Fibroblast of lung (primary cell): ENCODE measurements around the gene DAPK1. TPM values are rescaled to one million over a fixed set of nuclear protein-coding genes. Genes with fewer than 3 reads are reported as not detected.

Experiments
- DNase-seq, 2 donors: peaks; one replicate each; pipeline versions ENCODE4 v3.0.0 to v3.0.0-alpha.2; 2010; ENCODE audit warnings: low read depth in 2 of 2
- H2AFZ ChIP-seq: 2 replicates; pipeline ENCODE4 v1.5.1; 2012; ENCODE audit warnings: low read length, control low read depth, inconsistent platforms
- H3K27ac ChIP-seq: 2 replicates; pipeline ENCODE4 v1.5.1; 2011; ENCODE audit warnings: low read length, control low read depth; ENCODE audit not compliant: insufficient read depth
- H3K27me3 ChIP-seq: 2 replicates; pipeline ENCODE4 v1.5.1; 2011; ENCODE audit warnings: mild to moderate bottlenecking, low read length; ENCODE audit not compliant: control insufficient read depth, insufficient read depth
- H3K36me3 ChIP-seq: 2 replicates; pipeline ENCODE4 v1.5.1; 2011; ENCODE audit warnings: low read length; ENCODE audit not compliant: control insufficient read depth, insufficient read depth
- H3K4me1 ChIP-seq: 2 replicates; pipeline ENCODE4 v1.5.1; 2011; ENCODE audit warnings: low read length; ENCODE audit not compliant: control insufficient read depth, insufficient read depth; ENCODE audit errors: extremely low read depth
- H3K4me2 ChIP-seq: 2 replicates; pipeline ENCODE4 v1.5.1; 2011; ENCODE audit warnings: low read length, control low read depth; ENCODE audit not compliant: insufficient read depth; ENCODE audit errors: extremely low read depth
- H3K4me3 ChIP-seq, 4 experiments: fragments of 200-600 bp in 1 of 4; sonication (generic) in 1 of 4; replicated peaks in 1 of 4; 2 replicates each; pipeline ENCODE4 v1.5.1; 2011 to 2016; ENCODE audit warnings: low read length in 4 of 4, low read depth in 3 of 4, mild to moderate bottlenecking in 3 of 4, control low read depth in 2 of 4, inconsistent platforms in 1 of 4, mixed read lengths in 1 of 4; ENCODE audit not compliant: insufficient read depth in 1 of 4; ENCODE audit errors: control extremely low read depth in 1 of 4
- H3K79me2 ChIP-seq: 2 replicates; pipeline ENCODE4 v1.5.1; 2012; ENCODE audit warnings: mild to moderate bottlenecking, low read length, inconsistent platforms; ENCODE audit not compliant: control insufficient read depth, insufficient read depth
- H3K9ac ChIP-seq: 2 replicates; pipeline ENCODE4 v1.5.1; 2011; ENCODE audit warnings: mild to moderate bottlenecking, low read length, control low read depth; ENCODE audit not compliant: insufficient read depth
- H3K9me3 ChIP-seq: 2 replicates; pipeline ENCODE4 v1.5.1; 2012; ENCODE audit warnings: low read depth, low read length; ENCODE audit not compliant: control insufficient read depth, insufficient read depth
- H4K20me1 ChIP-seq: 2 replicates; pipeline ENCODE4 v1.5.1; 2011; ENCODE audit warnings: low read length; ENCODE audit not compliant: control insufficient read depth, insufficient read depth; ENCODE audit errors: extremely low read depth
- CTCF ChIP-seq, 2 donors: IDR thresholded peaks in 1 of 2; conservative IDR thresholded peaks in 1 of 2; 1 replicate in 1 of 2; 2 replicates in 1 of 2; pipeline ENCODE4 v1.5.1; 2011 to 2012; ENCODE audit warnings: low read length in 2 of 2, control low read depth in 1 of 2, inconsistent platforms in 1 of 2, low read depth in 1 of 2, mild to moderate bottlenecking in 1 of 2
- EZH2 ChIP-seq: IDR thresholded peaks from 2 replicates; pipeline ENCODE4 v1.5.1; 2012; ENCODE audit warnings: low read length, control low read depth, mild to moderate bottlenecking; ENCODE audit errors: missing control alignments
- polyA plus RNA-seq, 2 donors: library from polyadenylated mRNA; depleted of rRNA in 1 of 2; stranded (reverse) in 1 of 2; unstranded in 1 of 2; fragments of >200 nt; gene quantifications; 2 replicates each; pipeline ENCODE4 v1.2.1, GENCODE V29; 2011 to 2012; ENCODE audit warnings: missing spikeins in 1 of 2
- total RNA-seq: library from RNA; depleted of rRNA; stranded (reverse); fragments of >200 nt; gene quantifications from 2 replicates; pipeline ENCODE4 v1.2.1, GENCODE V29; 2014

The DAPK1 gene
- total and polyA plus RNA-seq, 2 donors (not counting 1 experiment from before 2014, with no cell fraction given) = 1.1 to 15.5 TPM

- Histone ChIP-seq H3K4me1 (no peaks in the 10 kb centered on the region), H3K4me2 (no peak overlapping the region), H4K20me1 (no peaks in the 10 kb centered on the region), H3K9ac (no peak overlapping the region), H3K79me2 (no peaks in the 10 kb centered on the region), H3K9me3 (no peaks in the 10 kb centered on the region), H3K36me3 (no peaks in the 10 kb centered on the region), H3K27me3 (no peaks in the 10 kb centered on the region), H2AFZ (no peak overlapping the region), H3K4me3 (no peak overlapping the region), H3K27ac (no peak overlapping the region)
- TF ChIP-seq CTCF (conservative IDR thresholded peaks at IDR 0.05 in 1 of 2, IDR thresholded peaks at IDR 0.05 in 1 of 2; ENCODE audit: low read depth in 1 of 2, low read length in 2 of 2) (no peak), EZH2 (no peak)
- peak in 1 of 2 donors; percentile 37 for DNase-seq
These were observed 72.6 kb downstream of the DAPK1 start for GRCh38 chr9:87570000-87570908.

GRCh38 chr9:87572719-87573118, 75.1 kb downstream of the DAPK1 start:
- Histone ChIP-seq H3K36me3 (no peaks in the 10 kb centered on the region), H2AFZ (no peak overlapping the region), H3K9ac (no peak overlapping the region), H3K79me2 (no peaks in the 10 kb centered on the region), H4K20me1 (no peaks in the 10 kb centered on the region), H3K27me3 (no peaks in the 10 kb centered on the region), H3K4me2 (no peak overlapping the region), H3K9me3 (no peaks in the 10 kb centered on the region), H3K27ac (no peak overlapping the region), H3K4me1 (no peaks in the 10 kb centered on the region), H3K4me3 (no peak overlapping the region)
- DNase-seq = no peak
- no peak for TF ChIP-seq CTCF (conservative IDR thresholded peaks at IDR 0.05 in 1 of 2, IDR thresholded peaks at IDR 0.05 in 1 of 2; ENCODE audit: low read depth in 1 of 2, low read length in 2 of 2)
- no peak for TF ChIP-seq EZH2

- no peaks in the 10 kb centered on the region for H3K27me3 ChIP-seq
- no peaks in the 10 kb centered on the region for H3K79me2 ChIP-seq
- H3K9ac ChIP-seq = no peak overlapping the region
- H3K4me2 ChIP-seq = no peak overlapping the region
- H2AFZ ChIP-seq = no peak overlapping the region
- H3K36me3 ChIP-seq = no peaks in the 10 kb centered on the region
- no peak overlapping the region for H3K4me3 ChIP-seq
- H3K4me1 ChIP-seq = no peaks in the 10 kb centered on the region
- peak in 1 of 2 donors; percentile 53 for DNase-seq
- H3K27ac ChIP-seq = no peak overlapping the region
- no peaks in the 10 kb centered on the region for H3K9me3 ChIP-seq
- no peaks in the 10 kb centered on the region for H4K20me1 ChIP-seq
- TF ChIP-seq CTCF (conservative IDR thresholded peaks at IDR 0.05 in 1 of 2, IDR thresholded peaks at IDR 0.05 in 1 of 2; ENCODE audit: low read depth in 1 of 2, low read length in 2 of 2) (no peak), EZH2 (no peak)
These were observed 76.2 kb downstream of the DAPK1 start for GRCh38 chr9:87573841-87574342.
